CD4-positive, alpha-beta T cell treated with Interleukin-6 at 100 ng/mL for 8 hours (primary cell): ENCODE measurements around the gene RREB1.

ENCODE experiments used
- DNase-seq: peaks from one replicate; pipeline ENCODE4 v3.0.0-alpha.2; 2020; ENCODE audit warnings: mixed read lengths, low spot score

Gene RREB1

GRCh38 chr6:7228662-7229375 is 121.1 kb downstream of the RREB1 start:
- DNase-seq, result no peak

- DNase-seq, result no peak
These were observed 121.9 kb downstream of the RREB1 start for GRCh38 chr6:7229376-7230326.

- DNase-seq, result no peak
These were observed 122.5 kb downstream of the RREB1 start for GRCh38 chr6:7230327-7230691.

DNA sequence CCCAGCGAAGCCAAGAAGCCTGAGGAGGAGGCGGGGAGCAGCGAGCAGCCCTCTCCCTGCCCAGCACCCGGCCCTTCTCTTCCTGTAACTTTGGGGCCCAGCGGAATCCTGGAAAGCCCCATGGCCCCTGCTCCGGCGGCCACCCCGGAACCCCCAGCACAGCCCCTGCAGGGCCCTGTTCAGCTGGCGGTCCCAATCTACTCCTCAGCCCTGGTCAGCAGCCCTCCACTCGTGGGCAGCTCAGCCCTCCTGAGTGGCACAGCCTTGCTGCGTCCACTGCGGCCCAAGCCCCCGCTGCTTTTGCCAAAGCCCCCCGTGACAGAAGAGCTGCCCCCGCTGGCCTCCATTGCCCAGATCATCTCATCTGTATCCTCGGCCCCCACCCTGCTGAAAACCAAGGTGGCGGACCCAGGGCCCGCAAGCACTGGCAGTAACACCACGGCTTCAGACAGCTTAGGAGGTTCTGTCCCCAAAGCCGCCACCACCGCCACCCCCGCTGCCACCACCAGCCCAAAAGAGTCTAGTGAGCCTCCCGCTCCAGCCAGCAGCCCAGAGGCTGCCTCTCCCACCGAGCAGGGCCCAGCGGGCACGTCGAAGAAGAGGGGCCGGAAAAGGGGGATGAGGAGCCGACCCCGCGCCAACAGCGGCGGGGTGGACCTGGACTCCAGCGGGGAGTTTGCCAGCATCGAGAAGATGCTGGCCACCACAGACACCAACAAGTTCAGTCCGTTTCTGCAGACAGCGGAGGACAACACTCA is 123.4 kb downstream of the RREB1 start:
- DNase-seq, result no peak

DNA sequence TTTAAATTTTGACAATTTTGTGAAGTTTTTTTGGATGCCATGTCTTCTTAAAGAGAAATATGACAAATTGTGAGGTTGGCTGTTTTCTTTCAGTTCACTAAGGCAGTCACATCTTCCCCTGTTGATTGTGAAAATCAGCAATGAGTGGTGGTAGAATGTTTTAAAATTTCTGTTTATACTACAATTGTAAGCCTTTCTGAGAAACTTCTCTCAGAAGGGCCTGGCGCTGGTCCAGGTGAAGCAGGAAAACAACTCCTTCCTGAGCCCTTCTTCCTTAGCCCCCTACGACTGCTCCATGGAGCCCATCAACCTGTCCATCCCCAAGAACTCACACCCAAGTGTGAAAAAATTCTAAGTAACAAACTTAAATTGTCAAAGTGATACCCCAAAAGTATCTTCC is 124.6 kb downstream of the RREB1 start:
- no peak for DNase-seq

DNA sequence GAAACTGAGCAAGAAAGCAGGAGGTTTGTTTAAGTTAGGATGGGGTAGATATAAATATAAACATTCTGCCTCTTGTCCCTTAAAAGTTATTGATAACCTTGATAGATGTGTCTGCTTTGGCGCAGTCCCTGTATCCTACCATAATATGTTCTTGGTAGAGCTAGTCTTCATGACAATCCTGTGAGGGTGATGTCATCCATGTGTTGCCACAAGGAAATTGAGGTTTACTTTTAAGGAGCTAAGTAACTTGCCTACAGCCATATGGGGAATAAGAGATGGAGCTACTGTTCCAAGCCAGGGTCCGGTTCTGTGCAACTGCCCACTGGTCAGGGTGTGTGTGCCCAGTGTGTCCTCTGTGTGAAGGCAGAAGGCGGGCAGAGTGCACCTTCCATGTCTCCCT is 126.8 kb downstream of the RREB1 start:
- DNase-seq, result no peak

DNA sequence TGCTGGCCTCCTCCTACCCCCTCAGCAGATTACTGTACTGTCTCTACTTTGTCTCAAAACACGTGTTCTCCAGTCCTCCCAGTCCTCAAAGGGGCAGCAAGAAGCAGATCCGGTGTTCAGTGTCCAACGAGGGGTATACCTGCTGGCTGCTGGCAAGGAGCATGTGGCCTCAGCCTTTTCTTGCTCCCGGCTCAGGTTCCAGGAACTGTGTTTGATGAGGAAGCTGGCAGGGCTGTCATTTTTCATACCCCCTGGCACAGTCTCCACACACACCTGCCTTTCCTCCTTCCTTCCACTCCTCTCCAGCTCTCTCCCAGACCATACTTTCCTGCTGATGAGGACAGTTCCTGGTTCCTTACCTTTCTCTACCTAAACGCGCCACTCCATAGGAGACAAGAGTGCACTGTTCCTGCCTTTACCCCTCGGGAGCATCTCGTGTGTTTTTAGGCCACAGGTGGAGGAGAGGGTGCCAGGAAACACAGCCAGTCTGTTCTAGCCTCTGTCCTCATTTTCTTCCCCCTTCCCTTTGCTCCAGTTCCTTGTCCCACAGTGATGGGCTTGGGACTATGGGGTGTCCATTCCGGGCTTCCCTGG is 128.0 kb downstream of the RREB1 start:
- DNase-seq, result no peak

- no peak for DNase-seq
These were observed 128.8 kb downstream of the RREB1 start for GRCh38 chr6:7236306-7237209.

DNA sequence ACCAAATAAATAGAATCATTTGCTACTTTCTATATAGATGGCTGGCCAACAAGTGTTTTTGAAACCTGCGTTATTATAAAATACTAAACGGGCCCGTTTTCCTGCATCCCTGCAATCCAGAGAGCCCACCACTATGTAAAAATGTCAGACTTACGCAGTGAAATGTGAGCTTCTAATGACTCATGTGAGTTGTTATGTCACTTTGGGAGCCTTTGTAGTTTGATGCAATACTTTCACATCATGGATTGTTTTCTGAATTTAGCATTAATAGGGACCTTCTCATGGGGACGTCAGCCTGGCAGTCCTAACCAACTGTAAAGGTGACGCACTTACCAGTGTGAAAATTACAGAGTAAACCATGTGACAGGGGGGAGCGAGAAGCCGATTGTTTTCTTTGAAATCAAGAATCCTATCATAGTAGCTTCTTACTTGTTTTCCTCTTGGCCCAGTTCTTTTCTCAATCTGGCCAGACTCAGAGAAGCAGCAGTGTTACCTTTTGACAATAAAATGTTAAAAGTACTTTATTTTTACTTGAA is 130.0 kb downstream of the RREB1 start:
- no peak for DNase-seq

GRCh38 chr6:7238526-7238899 is 130.8 kb downstream of the RREB1 start:
- no peak for DNase-seq

DNA sequence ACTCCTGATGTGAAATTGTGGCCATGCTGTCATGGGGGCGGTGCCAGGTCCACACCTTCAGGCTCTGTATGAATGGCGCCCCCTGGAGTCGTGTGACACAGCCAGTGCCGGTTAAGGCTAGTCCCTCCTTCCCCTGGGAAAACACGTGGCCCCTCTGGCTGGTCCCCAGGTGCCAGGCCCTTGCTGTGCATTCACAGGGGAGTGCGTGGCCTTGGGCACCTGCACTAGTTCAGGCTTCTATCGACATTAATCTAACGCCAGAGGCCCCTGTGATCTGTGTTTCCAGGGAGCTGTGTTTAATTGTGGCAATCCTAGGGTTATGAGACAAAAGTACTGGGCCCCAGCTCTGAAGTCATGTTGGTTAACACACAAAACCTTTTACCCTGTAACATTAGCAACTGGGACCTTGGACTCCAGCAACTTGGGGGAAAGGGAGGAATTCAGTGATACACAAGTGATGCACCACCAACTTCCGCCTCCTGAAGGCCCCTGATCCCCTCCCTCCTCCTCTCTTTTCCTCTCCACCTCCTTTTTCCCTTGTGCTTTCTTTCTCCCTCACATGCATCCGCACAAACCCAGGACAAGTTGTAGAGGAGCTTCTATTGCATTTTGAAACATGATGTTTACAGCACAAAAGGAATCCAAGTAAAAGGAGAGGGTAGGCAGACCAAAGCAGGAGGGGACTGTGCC is 131.3 kb downstream of the RREB1 start:
- peak; percentile 48 for DNase-seq

- DNase-seq, result no peak
These were observed 131.8 kb downstream of the RREB1 start for GRCh38 chr6:7239590-7239948.

GRCh38 chr6:7240351-7240750 is 132.6 kb downstream of the RREB1 start:
- DNase-seq, result no peak

DNA sequence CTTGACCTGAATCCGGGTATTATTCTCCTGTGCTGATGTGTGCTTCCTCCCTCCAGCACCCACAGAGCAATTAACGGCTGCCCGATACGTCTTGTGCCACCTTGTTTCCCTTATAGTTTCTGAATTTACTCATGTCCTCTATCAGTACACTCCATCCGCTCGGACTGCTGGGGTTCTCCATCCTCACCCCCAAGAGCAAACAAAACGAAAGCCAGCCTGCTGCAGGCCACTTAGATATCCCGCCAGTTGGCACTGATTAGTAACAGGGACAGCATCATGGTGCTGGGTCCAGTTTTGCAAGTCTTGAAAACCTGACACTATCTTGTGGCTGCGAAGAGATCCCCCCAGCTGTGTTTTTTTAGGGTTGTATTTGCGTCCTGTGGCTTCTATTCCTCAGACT is 133.4 kb downstream of the RREB1 start:
- no peak for DNase-seq

- no peak for DNase-seq
These were observed 134.2 kb downstream of the RREB1 start for GRCh38 chr6:7241709-7242645.

- DNase-seq, result no peak
These were observed 135.0 kb downstream of the RREB1 start for GRCh38 chr6:7242835-7243178.

GRCh38 chr6:7243179-7243981 is 135.6 kb downstream of the RREB1 start:
- peak; percentile 67 for DNase-seq

- no peak for DNase-seq
These were observed 138.1 kb downstream of the RREB1 start for GRCh38 chr6:7245668-7246393.
